ENCODE measurements around the gene RNF222.

RNF222 gene

DNA sequence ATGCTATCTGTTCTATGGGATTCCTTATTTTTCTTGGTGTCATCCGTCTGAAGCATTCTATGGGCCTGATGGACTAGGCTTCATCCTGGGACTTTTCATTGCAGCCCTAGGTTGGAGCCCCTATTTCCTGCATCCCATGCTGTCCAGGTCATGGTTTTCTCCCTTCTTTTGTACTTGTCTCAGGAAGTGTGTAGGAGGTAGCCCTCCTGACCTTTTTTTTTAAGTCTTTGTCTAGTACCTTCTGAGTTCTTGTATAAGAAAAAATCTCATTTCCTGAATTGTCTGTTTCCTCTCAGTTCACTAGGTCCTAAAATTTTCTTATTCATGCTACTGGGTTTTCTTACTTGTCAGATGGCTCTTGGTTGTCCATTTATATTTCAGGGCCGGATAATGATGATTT lies 44.1 kb upstream of the RNF222 start (continued):
- TF ChIP-seq, protein P1, sequence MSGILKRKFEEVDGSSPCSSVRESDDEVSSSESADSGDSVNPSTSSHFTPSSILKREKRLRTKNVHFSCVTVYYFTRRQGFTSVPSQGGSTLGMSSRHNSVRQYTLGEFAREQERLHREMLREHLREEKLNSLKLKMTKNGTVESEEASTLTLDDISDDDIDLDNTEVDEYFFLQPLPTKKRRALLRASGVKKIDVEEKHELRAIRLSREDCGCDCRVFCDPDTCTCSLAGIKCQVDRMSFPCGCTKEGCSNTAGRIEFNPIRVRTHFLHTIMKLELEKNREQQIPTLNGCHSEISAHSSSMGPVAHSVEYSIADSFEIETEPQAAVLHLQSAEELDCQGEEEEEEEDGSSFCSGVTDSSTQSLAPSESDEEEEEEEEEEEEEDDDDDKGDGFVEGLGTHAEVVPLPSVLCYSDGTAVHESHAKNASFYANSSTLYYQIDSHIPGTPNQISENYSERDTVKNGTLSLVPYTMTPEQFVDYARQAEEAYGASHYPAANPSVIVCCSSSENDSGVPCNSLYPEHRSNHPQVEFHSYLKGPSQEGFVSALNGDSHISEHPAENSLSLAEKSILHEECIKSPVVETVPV (CRISPR knock-in tag; IDR thresholded peaks at IDR 0.05): no peak

- TF ChIP-seq ZC3H10 (CRISPR knock-in tag; IDR thresholded peaks at IDR 0.05) (no peak), GLIS3 (CRISPR knock-in tag; IDR thresholded peaks at IDR 0.05) (no peak), OSR1 (CRISPR knock-in tag; IDR thresholded peaks at IDR 0.05) (no peak), ISL1 (CRISPR knock-in tag; IDR thresholded peaks at IDR 0.05) (no peak), ZNF565 (CRISPR knock-in tag; conservative IDR thresholded peaks at IDR 0.05; ENCODE audit: low read depth) (no peak), ESRRG (CRISPR knock-in tag; IDR thresholded peaks at IDR 0.05) (no peak), SNAI2 (CRISPR knock-in tag; IDR thresholded peaks at IDR 0.05) (no peak), ZNF8 (CRISPR knock-in tag; IDR thresholded peaks at IDR 0.05) (no peak), TOX (CRISPR knock-in tag; IDR thresholded peaks at IDR 0.05; ENCODE audit: borderline replicate concordance) (no peak), BACH2 (CRISPR knock-in tag; IDR thresholded peaks at IDR 0.05; ENCODE audit: borderline replicate concordance) (no peak), ZNF70 (CRISPR knock-in tag; IDR thresholded peaks at IDR 0.05) (no peak), TCF4 (CRISPR knock-in tag; IDR thresholded peaks at IDR 0.05; ENCODE audit: borderline replicate concordance) (no peak), CSDC2 (CRISPR knock-in tag; IDR thresholded peaks at IDR 0.05) (no peak)
- TF ChIP-seq, protein P2, sequence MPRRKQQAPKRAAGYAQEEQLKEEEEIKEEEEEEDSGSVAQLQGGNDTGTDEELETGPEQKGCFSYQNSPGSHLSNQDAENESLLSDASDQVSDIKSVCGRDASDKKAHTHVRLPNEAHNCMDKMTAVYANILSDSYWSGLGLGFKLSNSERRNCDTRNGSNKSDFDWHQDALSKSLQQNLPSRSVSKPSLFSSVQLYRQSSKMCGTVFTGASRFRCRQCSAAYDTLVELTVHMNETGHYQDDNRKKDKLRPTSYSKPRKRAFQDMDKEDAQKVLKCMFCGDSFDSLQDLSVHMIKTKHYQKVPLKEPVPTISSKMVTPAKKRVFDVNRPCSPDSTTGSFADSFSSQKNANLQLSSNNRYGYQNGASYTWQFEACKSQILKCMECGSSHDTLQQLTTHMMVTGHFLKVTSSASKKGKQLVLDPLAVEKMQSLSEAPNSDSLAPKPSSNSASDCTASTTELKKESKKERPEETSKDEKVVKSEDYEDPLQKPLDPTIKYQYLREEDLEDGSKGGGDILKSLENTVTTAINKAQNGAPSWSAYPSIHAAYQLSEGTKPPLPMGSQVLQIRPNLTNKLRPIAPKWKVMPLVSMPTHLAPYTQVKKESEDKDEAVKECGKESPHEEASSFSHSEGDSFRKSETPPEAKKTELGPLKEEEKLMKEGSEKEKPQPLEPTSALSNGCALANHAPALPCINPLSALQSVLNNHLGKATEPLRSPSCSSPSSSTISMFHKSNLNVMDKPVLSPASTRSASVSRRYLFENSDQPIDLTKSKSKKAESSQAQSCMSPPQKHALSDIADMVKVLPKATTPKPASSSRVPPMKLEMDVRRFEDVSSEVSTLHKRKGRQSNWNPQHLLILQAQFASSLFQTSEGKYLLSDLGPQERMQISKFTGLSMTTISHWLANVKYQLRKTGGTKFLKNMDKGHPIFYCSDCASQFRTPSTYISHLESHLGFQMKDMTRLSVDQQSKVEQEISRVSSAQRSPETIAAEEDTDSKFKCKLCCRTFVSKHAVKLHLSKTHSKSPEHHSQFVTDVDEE (CRISPR knock-in tag; IDR thresholded peaks at IDR 0.05): no peak
- TF ChIP-seq, protein P3, sequence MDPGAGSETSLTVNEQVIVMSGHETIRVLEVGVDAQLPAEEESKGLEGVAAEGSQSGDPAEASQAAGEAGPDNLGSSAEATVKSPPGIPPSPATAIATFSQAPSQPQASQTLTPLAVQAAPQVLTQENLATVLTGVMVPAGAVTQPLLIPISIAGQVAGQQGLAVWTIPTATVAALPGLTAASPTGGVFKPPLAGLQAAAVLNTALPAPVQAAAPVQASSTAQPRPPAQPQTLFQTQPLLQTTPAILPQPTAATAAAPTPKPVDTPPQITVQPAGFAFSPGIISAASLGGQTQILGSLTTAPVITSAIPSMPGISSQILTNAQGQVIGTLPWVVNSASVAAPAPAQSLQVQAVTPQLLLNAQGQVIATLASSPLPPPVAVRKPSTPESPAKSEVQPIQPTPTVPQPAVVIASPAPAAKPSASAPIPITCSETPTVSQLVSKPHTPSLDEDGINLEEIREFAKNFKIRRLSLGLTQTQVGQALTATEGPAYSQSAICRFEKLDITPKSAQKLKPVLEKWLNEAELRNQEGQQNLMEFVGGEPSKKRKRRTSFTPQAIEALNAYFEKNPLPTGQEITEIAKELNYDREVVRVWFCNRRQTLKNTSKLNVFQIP (CRISPR knock-in tag; IDR thresholded peaks at IDR 0.05; ENCODE audit: borderline replicate concordance, low read depth): no peak
- TF ChIP-seq, protein P4, sequence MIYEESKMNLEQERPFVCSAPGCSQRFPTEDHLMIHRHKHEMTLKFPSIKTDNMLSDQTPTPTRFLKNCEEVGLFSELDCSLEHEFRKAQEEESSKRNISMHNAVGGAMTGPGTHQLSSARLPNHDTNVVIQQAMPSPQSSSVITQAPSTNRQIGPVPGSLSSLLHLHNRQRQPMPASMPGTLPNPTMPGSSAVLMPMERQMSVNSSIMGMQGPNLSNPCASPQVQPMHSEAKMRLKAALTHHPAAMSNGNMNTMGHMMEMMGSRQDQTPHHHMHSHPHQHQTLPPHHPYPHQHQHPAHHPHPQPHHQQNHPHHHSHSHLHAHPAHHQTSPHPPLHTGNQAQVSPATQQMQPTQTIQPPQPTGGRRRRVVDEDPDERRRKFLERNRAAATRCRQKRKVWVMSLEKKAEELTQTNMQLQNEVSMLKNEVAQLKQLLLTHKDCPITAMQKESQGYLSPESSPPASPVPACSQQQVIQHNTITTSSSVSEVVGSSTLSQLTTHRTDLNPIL (CRISPR knock-in tag; IDR thresholded peaks at IDR 0.05; ENCODE audit: low read depth): no peak
- ATAC-seq: no peak
Observed at GRCh38 chr17:8439681-8440080, 42.1 kb upstream of the RNF222 start.

- ATAC-seq: no peak
- TF ChIP-seq ARNTL (CRISPR knock-in tag; IDR thresholded peaks at IDR 0.05; ENCODE audit: borderline replicate concordance, low read depth) (no peak), ZC3H10 (CRISPR knock-in tag; IDR thresholded peaks at IDR 0.05) (no peak), ZNF565 (CRISPR knock-in tag; conservative IDR thresholded peaks at IDR 0.05; ENCODE audit: low read depth) (no peak), TCF4 (CRISPR knock-in tag; IDR thresholded peaks at IDR 0.05; ENCODE audit: borderline replicate concordance) (no peak), RARB (CRISPR knock-in tag; IDR thresholded peaks at IDR 0.05) (no peak), PPARA (CRISPR knock-in tag; IDR thresholded peaks at IDR 0.05; ENCODE audit: borderline replicate concordance) (no peak), BACH2 (CRISPR knock-in tag; IDR thresholded peaks at IDR 0.05; ENCODE audit: borderline replicate concordance) (no peak), ZNF8 (CRISPR knock-in tag; IDR thresholded peaks at IDR 0.05) (no peak), OSR1 (CRISPR knock-in tag; IDR thresholded peaks at IDR 0.05) (no peak)
- TF ChIP-seq, protein P4 (CRISPR knock-in tag; IDR thresholded peaks at IDR 0.05; ENCODE audit: low read depth): no peak
Observed at GRCh38 chr17:8438441-8438840, 40.8 kb upstream of the RNF222 start.

GRCh38 chr17:8436844-8437171 lies 39.2 kb upstream of the RNF222 start:
- no peak for ATAC-seq
- TF ChIP-seq ZC3H10 (CRISPR knock-in tag; IDR thresholded peaks at IDR 0.05): no peak
- no peak for TF ChIP-seq ZNF565 (CRISPR knock-in tag; conservative IDR thresholded peaks at IDR 0.05; ENCODE audit: low read depth)
- no peak for TF ChIP-seq OSR1 (CRISPR knock-in tag; IDR thresholded peaks at IDR 0.05)

Data from SK-N-SH treated with all-trans-retinoic acid at 6 μM for 48 hours (cell line).